Neural progenitor cell (in vitro differentiated cells): Measurements from ENCODE around the gene TMEM273.

Experiments used
- CTCF ChIP-seq: fragments of 200-600 bp; sonication (generic); IDR thresholded peaks from 2 replicates; pipeline ENCODE4 v1.5.1; 2017; ENCODE audit warnings: antibody characterized with exemption, mild to moderate bottlenecking
- EZH2 ChIP-seq: fragments of 200-600 bp; sonication (generic); IDR thresholded peaks from 2 replicates; pipeline ENCODE4 v1.6.1; 2017; ENCODE audit warnings: antibody characterized with exemption, mild to moderate bottlenecking, moderate library complexity
- EZH2phosphoT487 ChIP-seq: fragments of 200-600 bp; sonication (generic); IDR thresholded peaks from 2 replicates; pipeline ENCODE4 v1.6.1; 2017; ENCODE audit warnings: antibody characterized with exemption

DNA sequence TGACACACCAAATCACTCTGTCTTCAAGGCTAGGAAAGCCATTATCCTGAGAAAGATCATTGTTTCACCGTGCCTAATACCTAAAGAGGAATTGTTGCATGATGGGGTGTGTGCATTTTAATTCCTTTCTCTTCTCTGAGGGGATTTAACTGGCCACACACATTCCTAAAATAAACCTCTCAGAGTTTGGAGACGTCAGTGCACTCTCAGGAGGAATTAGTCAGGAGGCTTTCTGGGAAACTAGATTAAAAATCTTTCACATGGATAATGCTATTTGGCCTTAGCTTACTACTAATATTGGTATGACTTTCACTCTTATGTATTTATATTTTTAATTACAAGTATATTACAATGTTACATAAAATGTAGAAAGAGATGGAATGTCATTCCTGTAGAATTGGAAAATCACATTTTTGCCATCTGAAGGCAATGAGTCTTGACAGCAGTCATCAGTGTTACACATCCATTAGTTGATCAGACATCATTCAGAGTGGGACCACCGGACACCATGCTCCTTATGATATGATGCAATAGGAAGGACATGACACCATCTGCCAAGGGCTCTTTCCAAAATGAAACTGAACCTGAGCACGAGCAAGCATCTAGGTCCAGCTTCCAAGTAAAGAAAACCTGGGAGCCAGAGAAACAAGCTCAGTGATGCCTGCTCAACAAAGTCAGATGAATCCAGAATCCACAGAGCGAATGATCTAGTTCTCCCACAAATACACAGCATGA is 43.1 kb upstream of the TMEM273 start:
- TF ChIP-seq EZH2 (no peak), CTCF (no peak), EZH2phosphoT487 (no peak)
